A549 treated with Mapracorat at 1 μM for 4 hours (cell line): ENCODE data around the gene PIGM. TPM values are rescaled to one million over a fixed set of nuclear protein-coding genes. Genes with fewer than 3 reads are reported as not detected.

ENCODE experiments used
- total RNA-seq: library from RNA; stranded (reverse); fragments of 200-300 nt; extraction: Qiagen RNA extraction; gene quantifications from 5 replicates; pipeline ENCODE4 v1.2.3, GENCODE V29; 2022

The PIGM gene
- total RNA-seq: 3.8 to 4.4 TPM (median 4.2 TPM) in 5 replicates

DNA sequence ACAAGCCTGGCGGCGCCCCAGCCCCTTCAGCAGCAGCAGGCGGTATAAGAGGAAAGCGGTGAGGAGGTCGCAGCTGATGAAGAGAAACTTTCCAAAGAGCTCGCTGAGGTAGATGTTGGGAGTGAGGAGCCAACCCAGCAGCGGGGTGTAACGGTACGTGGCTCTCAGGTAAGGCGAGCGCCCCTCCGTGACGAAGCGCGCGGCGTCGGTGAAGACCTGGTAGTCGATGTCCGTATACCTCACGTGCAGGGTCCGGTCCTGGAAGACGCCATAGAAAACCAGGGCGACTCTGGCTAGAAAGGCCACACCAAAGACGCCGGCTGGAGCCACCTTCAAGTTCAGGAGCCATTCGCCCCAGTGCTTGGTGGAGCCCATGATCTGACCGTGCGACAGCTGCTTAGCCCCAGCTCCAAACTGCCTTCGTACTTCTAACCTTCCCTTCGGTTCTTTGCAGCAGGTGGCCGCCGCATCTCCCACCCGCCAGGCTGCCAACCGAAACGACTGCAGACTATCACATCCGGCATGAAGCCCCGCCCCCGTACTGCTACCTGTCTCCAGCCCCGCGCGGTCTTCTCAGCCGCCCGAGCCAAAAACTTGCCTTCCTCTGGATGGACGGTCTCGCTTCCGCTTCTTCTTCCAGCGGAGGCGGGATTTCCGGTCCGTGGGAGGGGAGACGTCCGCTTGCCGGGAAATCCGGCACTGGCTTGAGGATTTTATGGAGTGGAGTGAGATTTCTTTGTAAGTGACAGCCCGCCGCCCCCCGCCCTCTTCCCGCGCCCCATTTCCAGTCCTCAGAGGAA lies at the start of gene PIGM:
TSS of gene PIGM (minus strand) at position 626 of the 800 bp plus-strand sequence. CDS start at position 375, 251 bp downstream.

DNA sequence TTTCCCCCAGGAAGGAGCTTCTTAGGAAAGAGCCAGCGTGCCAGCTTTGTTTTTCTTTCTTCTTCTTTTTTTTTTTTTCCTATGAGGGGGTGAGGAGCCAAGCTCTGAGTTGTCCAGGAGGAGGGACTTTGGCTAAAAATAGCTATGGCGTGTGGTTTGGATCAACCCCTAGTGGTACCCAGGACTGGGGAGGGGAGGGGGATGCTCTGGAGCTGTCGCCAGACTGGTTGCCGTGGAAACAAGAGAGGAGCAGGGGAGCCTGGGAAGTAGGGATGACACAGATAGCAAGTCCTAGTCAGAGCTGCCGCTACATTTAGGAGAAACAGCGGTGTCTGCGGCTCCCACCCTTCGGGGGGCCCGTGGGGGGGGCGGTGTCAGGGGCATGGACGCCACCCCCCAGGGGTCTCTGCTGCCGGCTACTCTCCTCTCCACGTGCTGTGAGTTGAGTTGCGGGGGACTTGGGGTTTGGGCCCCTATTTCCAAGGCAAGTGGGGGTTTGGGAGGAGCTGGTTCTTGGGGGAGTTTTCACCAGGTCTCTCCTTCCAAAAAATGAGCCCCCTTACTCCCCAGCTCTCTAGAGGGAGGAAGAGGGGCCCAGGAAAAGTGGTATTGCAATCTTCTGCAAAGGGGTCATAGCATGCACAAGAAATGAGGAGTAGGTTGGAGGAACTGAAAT lies 49.6 kb upstream of the PIGM start, which contains the start of gene KCNJ9:
TSS of gene KCNJ9 (plus strand) at position 278 of the 676 bp plus-strand sequence. CDS start 2,493 bp downstream, outside the sequence.

DNA sequence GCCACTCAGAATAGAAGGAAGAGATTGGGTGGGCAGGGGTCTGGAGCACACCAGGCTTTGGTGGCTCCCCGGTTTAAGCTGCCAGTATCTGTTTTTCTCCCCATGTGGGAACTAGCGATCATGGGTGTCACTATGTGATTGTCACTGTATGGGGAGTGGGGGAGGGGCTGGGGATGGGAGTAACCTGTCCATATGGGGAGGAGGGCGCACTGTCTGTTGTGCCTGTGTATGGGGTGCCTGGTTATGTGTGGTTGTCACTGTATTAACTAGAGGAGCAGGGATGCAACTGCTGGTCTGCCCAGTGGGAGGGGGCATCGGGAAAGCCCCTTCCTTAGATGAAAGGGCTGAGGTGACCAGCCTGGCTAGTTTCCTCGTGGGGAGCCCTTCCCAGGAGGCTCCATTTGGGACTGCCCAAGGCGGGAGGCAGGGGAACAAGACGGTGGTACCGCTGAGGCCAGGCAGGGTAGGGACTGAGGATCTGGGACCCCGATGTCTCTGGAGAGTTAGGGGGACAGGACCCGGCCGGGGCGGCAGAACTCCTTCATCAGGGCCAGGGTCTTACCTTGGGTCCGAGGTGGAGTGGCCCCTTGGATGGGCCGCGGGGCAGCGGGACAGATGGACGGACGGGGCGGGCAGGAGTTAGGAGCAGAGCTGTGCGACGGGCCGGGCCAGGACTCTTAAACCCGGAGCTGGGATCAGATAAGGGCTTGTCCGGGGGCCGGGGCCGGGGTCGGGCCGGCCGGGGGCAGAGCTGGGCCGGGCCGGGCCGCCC lies 37.9 kb upstream of the PIGM start, which contains the start of gene KCNJ10:
TSS of gene KCNJ10 (minus strand) at position 701 of the 772 bp plus-strand sequence. CDS start 27,628 bp downstream, outside the sequence.

Other genes with a start within 250 kb of the PIGM start
- not detected in 5 replicates for gene FCRL6, start 229.6 kb downstream of the PIGM start, total RNA-seq
- gene SLAMF8, start 205.1 kb downstream of the PIGM start, total RNA-seq: 0.08 to 0.27 TPM (median 0.22 TPM) in 5 replicates
- gene VSIG8, start 169.3 kb downstream of the PIGM start, total RNA-seq: 0.17 TPM in 1 of 5 replicates, not detected in the others
- 0.73 to 1.1 TPM (median 0.92 TPM) in 5 replicates for gene CFAP45, start 131.8 kb downstream of the PIGM start, total RNA-seq
- 990 to 1,051 TPM (median 1,033 TPM) in 5 replicates for gene TAGLN2, start 106.5 kb downstream of the PIGM start, total RNA-seq
- 0.13 to 0.26 TPM (median 0.23 TPM) in 5 replicates for gene IGSF9, start 86.4 kb downstream of the PIGM start, total RNA-seq
- 0.12 to 0.94 TPM (median 0.49 TPM) in 5 replicates for gene SLAMF9, start 77.8 kb downstream of the PIGM start, total RNA-seq
- not detected in 5 replicates for gene KCNJ10, start 38.2 kb upstream of the PIGM start, total RNA-seq
- not detected in 5 replicates for gene KCNJ9, start 49.5 kb upstream of the PIGM start, total RNA-seq
- 6.4 to 10.7 TPM (median 9.3 TPM) in 5 replicates for gene IGSF8, start 66.6 kb upstream of the PIGM start, total RNA-seq
- gene ATP1A2, start 83.8 kb upstream of the PIGM start, total RNA-seq: 0.04 to 0.10 TPM (median 0.05 TPM) in 5 replicates
- not detected in 5 replicates for gene ATP1A4, start 119.6 kb upstream of the PIGM start, total RNA-seq
- gene CASQ1, start 158.6 kb upstream of the PIGM start, total RNA-seq: not detected in 5 replicates
- 177 to 215 TPM (median 186 TPM) in 5 replicates for gene PEA15, start 173.4 kb upstream of the PIGM start, total RNA-seq
- 40.5 to 56.2 TPM (median 51.8 TPM) in 5 replicates for gene DCAF8, start 230.6 kb upstream of the PIGM start, total RNA-seq